CD4-positive, CD25-positive, alpha-beta regulatory T cell (primary cell): ENCODE data around the gene SIK3. TPM values are rescaled to one million over a fixed set of nuclear protein-coding genes. Genes with fewer than 3 reads are reported as not detected.
"Not testable (repeated sequence)": the region's sequence is repeated elsewhere in the genome, so short reads cannot be mapped to it uniquely, and the experiment has no call there.

Experiments used
- ATAC-seq, 2 donors: fragments of 150-1000 bp; cut with Tn5 transposase; one replicate each; pipeline ENCODE4 v1.10.0; 2021; ENCODE audit warnings: low read depth in 2 of 2, moderate number of reproducible peaks in 2 of 2, moderate library complexity in 1 of 2
- DNase-seq, 3 donors: peaks; one replicate each; pipeline versions ENCODE4 v3.0.0 to v3.0.0-alpha.2; 2012 to 2022; ENCODE audit warnings: mixed read lengths in 1 of 3
- H3K27ac ChIP-seq: one replicate; pipeline ENCODE4 v1.7.0; 2013; ENCODE audit warnings: mild to moderate bottlenecking, low read length; ENCODE audit not compliant: insufficient read depth, poor library complexity, severe bottlenecking
- H3K27me3 ChIP-seq: one replicate; pipeline ENCODE4 v1.7.0; 2013; ENCODE audit warnings: low read length; ENCODE audit not compliant: control insufficient read depth, insufficient read depth
- H3K36me3 ChIP-seq: one replicate; pipeline ENCODE4 v1.7.0; 2013; ENCODE audit warnings: mild to moderate bottlenecking, low read length, moderate library complexity; ENCODE audit not compliant: control insufficient read depth, insufficient read depth
- H3K4me1 ChIP-seq: 2 replicates; pipeline ENCODE4 v1.7.0; 2013; ENCODE audit warnings: mild to moderate bottlenecking, low read length; ENCODE audit not compliant: insufficient read depth, control insufficient read depth, poor library complexity, severe bottlenecking
- H3K4me3 ChIP-seq: one replicate; pipeline ENCODE4 v1.7.0; 2013; ENCODE audit warnings: low read depth, mild to moderate bottlenecking, low read length, moderate library complexity
- H3K9me3 ChIP-seq, 2 experiments: 1 replicate in 1 of 2; 2 replicates in 1 of 2; pipeline ENCODE4 v1.7.0; 2013; ENCODE audit warnings: low read length in 2 of 2, mild to moderate bottlenecking in 1 of 2, moderate library complexity in 1 of 2; ENCODE audit not compliant: control insufficient read depth in 2 of 2
- H3K27ac Mint-ChIP-seq, 3 donors: one replicate each; pipeline ENCODE4 v1.8.0; 2020 to 2022; ENCODE audit warnings: mild to moderate bottlenecking in 3 of 3, mixed read lengths in 3 of 3, moderate library complexity in 2 of 3
- H3K27me3 Mint-ChIP-seq: one replicate; pipeline ENCODE4 v1.8.0; 2022; ENCODE audit warnings: mild to moderate bottlenecking, mixed read lengths
- H3K36me3 Mint-ChIP-seq: one replicate; pipeline ENCODE4 v1.8.0; 2020; ENCODE audit warnings: mixed read lengths
- H3K4me1 Mint-ChIP-seq, 4 donors: one replicate each; pipeline ENCODE4 v1.8.0; 2020 to 2022; ENCODE audit warnings: mixed read lengths in 4 of 4, mild to moderate bottlenecking in 1 of 4
- H3K4me3 Mint-ChIP-seq, 4 donors: one replicate each; pipeline ENCODE4 v1.8.0; 2020 to 2022; ENCODE audit warnings: mild to moderate bottlenecking in 4 of 4, mixed read lengths in 4 of 4, moderate library complexity in 3 of 4
- H3K9me3 Mint-ChIP-seq, 7 donors: one replicate each; pipeline ENCODE4 v1.8.0; 2020 to 2022; ENCODE audit warnings: mixed read lengths in 7 of 7, mild to moderate bottlenecking in 3 of 7, moderate library complexity in 2 of 7
- polyA plus RNA-seq, 4 donors: library from polyadenylated mRNA; unstranded; fragments of 300-500 nt; fragmentation: Illumina TruSeq; gene quantifications; one replicate each; pipeline ENCODE4 v1.2.3, GENCODE V29; 2021
- total RNA-seq: library from RNA; stranded (reverse); gene quantifications from one replicate; pipeline ENCODE4 v1.2.3, GENCODE V29; 2022

Gene SIK3
- total and polyA plus RNA-seq, 5 donors from 2014 or later: 7.0 to 55.2 (median 9.4) TPM

DNA sequence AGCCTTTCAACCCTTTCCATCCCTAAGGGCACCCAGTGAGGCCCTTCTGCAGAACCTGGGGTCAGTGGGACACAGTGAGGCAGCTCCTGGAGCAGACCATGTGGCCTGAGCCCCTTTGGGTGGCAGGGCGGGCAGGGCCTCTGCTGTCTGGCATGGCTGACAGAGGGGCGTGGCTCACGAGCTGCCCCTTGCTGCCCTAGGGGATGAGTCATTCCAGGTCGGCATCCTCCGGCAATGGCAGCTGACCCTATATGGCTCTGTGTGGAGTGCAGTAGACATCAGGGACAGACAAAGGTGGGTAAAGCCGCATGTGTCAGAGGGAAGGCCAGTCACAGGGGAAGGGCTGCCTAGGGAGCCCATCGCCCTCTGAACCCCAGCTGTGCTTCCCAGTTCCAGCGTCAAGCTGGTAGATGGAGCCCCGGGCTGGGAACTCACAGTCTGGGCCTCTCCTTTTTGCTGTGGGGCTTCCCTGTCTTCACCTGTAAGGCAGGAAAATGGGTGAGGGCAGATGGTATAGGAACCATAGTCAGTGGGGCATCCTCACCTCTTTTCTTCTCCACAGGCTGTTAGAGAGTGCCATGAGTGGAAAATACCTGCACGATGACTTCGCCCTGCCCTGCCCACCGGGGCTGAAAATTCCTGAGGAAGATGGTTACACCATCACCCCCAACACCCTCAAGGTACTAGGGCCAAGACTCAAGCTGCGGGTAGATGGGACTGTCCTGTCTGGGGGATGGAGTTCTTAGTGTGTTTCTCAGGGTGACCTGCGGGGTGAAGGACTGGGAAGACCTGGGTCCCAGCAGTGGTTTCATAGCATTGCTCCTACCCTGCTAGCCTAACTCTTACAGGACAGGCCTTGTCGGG lies 39.2 kb upstream of the SIK3 start:
- H3K27me3 ChIP-seq, H3K27ac Mint-ChIP-seq, H3K9me3 Mint-ChIP-seq, H3K4me3 ChIP-seq, H3K9me3 ChIP-seq, H3K4me1 ChIP-seq, H3K4me3 Mint-ChIP-seq, DNase-seq, ATAC-seq, H3K4me1 Mint-ChIP-seq, H3K36me3 ChIP-seq, H3K27ac ChIP-seq, H3K36me3 Mint-ChIP-seq: not testable (repeated sequence)
- H3K27me3 Mint-ChIP-seq: peaks cover 29% of the 10 kb centered on the region

GRCh38 chr11:117134979-117135378 lies 36.8 kb upstream of the SIK3 start:
- H3K27me3 Mint-ChIP-seq, H3K36me3 Mint-ChIP-seq, H3K27ac Mint-ChIP-seq, H3K27ac ChIP-seq, H3K9me3 ChIP-seq, H3K4me3 ChIP-seq, H3K4me1 ChIP-seq, H3K27me3 ChIP-seq, ATAC-seq, H3K4me3 Mint-ChIP-seq, H3K4me1 Mint-ChIP-seq, DNase-seq, H3K9me3 Mint-ChIP-seq, H3K36me3 ChIP-seq: not testable (repeated sequence)

- no peak for ATAC-seq
- H3K4me3 Mint-ChIP-seq: no peak overlapping the region
Measured at GRCh38 chr11:117134431-117134830, 36.2 kb upstream of the SIK3 start.

DNA sequence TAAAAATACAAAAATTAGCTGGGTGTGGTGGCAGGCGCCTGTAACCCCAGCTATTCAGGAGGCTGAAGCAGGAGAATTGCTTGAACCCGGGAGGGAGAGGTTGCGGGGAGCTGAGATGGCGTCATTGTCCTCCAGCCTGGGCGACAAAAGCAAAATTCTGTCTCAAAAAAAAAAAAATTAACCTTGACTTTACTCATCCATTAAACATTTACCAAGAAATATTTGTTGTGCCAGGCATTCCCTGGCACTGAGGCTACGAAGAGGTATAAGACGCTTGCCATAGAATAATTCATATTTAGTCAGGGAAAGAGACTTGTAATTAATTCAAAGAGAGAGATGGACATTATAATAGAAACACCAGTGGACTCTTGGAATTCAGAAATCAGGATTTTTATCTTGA lies 32.7 kb upstream of the SIK3 start:
- Histone ChIP-seq H3K36me3 (no peaks in the 10 kb centered on the region), H3K4me1 (no peaks in the 10 kb centered on the region), H3K4me3 (no peak overlapping the region), H3K9me3 (no peaks in the 10 kb centered on the region), H3K27ac (no peak overlapping the region), H3K27me3 (no peaks in the 10 kb centered on the region)
- peaks cover 0 to 6% (median 0%) of the 10 kb centered on the region in 4 donors for H3K4me1 Mint-ChIP-seq
- no peak for ATAC-seq
- H3K27me3 Mint-ChIP-seq: peaks cover 22% of the 10 kb centered on the region
- H3K36me3 Mint-ChIP-seq: no peaks in the 10 kb centered on the region
- no peak for DNase-seq
- H3K27ac Mint-ChIP-seq: no peak overlapping the region
- no peak overlapping the region for H3K4me3 Mint-ChIP-seq
- no peaks in the 10 kb centered on the region for H3K9me3 Mint-ChIP-seq

More at GRCh38 chr11:117134431-117134830, 36.2 kb upstream of the SIK3 start:
- H3K27me3 Mint-ChIP-seq: peaks cover 4% of the 10 kb centered on the region
- H3K4me1 ChIP-seq: no peaks in the 10 kb centered on the region
- no peak overlapping the region for H3K27ac Mint-ChIP-seq
- H3K27me3 ChIP-seq: no peaks in the 10 kb centered on the region
- H3K36me3 ChIP-seq: no peaks in the 10 kb centered on the region
- H3K4me3 ChIP-seq: no peak overlapping the region
- H3K9me3 Mint-ChIP-seq: no peaks in the 10 kb centered on the region
- H3K27ac ChIP-seq: no peak overlapping the region
- H3K36me3 Mint-ChIP-seq: no peaks in the 10 kb centered on the region
- no peaks in the 10 kb centered on the region for H3K9me3 ChIP-seq
- DNase-seq: no peak
- H3K4me1 Mint-ChIP-seq: no peaks in the 10 kb centered on the region

- H3K4me3 ChIP-seq, DNase-seq, H3K36me3 ChIP-seq, ATAC-seq, H3K4me1 ChIP-seq, H3K9me3 Mint-ChIP-seq, H3K27me3 ChIP-seq, H3K36me3 Mint-ChIP-seq, H3K9me3 ChIP-seq, H3K27ac ChIP-seq, H3K4me3 Mint-ChIP-seq, H3K4me1 Mint-ChIP-seq, H3K27ac Mint-ChIP-seq: not testable (repeated sequence)
- peaks cover 22% of the 10 kb centered on the region for H3K27me3 Mint-ChIP-seq
Measured at GRCh38 chr11:117130396-117130795, 32.2 kb upstream of the SIK3 start.

- peaks cover 0 to 1% (median 0%) of the 10 kb centered on the region in 7 donors for H3K9me3 Mint-ChIP-seq
Measured at GRCh38 chr11:117128289-117128688, 30.1 kb upstream of the SIK3 start.

GRCh38 chr11:117127171-117127901 lies 29.1 kb upstream of the SIK3 start:
- Histone ChIP-seq H3K9me3 (no peaks in the 10 kb centered on the region), H3K27ac (no peak overlapping the region), H3K27me3 (no peaks in the 10 kb centered on the region), H3K4me1 (no peaks in the 10 kb centered on the region), H3K4me3 (no peak overlapping the region), H3K36me3 (no peaks in the 10 kb centered on the region)
- Mint-ChIP-seq H3K4me3 (no peak overlapping the region), H3K4me1 (peaks cover 0 to 6% (median 0%) of the 10 kb centered on the region in 4 donors), H3K27ac (no peak overlapping the region), H3K36me3 (no peaks in the 10 kb centered on the region), H3K9me3 (peaks cover 0 to 1% (median 0%) of the 10 kb centered on the region in 7 donors), H3K27me3 (peaks cover 30% of the 10 kb centered on the region)
- no peak for DNase-seq
- ATAC-seq: no peak

More at GRCh38 chr11:117128289-117128688, 30.1 kb upstream of the SIK3 start:
- Mint-ChIP-seq H3K27me3 (peaks cover 28% of the 10 kb centered on the region), H3K27ac (no peak overlapping the region), H3K4me1 (peaks cover 0 to 6% (median 0%) of the 10 kb centered on the region in 4 donors), H3K4me3 (no peak overlapping the region), H3K36me3 (no peaks in the 10 kb centered on the region)
- H3K27ac ChIP-seq: no peak overlapping the region
- DNase-seq (no peak), ATAC-seq (no peak)
- no peaks in the 10 kb centered on the region for H3K27me3 ChIP-seq
- H3K9me3 ChIP-seq: no peaks in the 10 kb centered on the region
- no peak overlapping the region for H3K4me3 ChIP-seq
- no peaks in the 10 kb centered on the region for H3K36me3 ChIP-seq
- no peaks in the 10 kb centered on the region for H3K4me1 ChIP-seq
